ENCODE data around the gene CIB2.

- TF ChIP-seq CTCF (IDR thresholded peaks at IDR 0.05; ENCODE audit: low read depth, low read length, poor library complexity, severe bottlenecking) (no peak), EZH2phosphoT487 (IDR thresholded peaks at IDR 0.05; ENCODE audit: borderline replicate concordance, low read length) (no peak)
Measured at GRCh38 chr15:78065284-78065872, 65.9 kb downstream of the CIB2 start.

Data from DOHH2 (cell line).